Activated gamma-delta T cell (primary cell): Measurements from ENCODE around the gene LGR5.
"Not testable (repeated sequence)": the region's sequence is repeated elsewhere in the genome, so short reads cannot be mapped to it uniquely, and the experiment has no call there.

ENCODE experiments used
- DNase-seq: peaks from one replicate; lab custom pipeline; 2025; lab: John Stamatoyannopoulos, UW

Gene LGR5

GRCh38 chr12:71552728-71553501, 113.3 kb downstream of the LGR5 start:
- no peak for DNase-seq

GRCh38 chr12:71555191-71555590, 115.6 kb downstream of the LGR5 start:
- DNase-seq = no peak

- DNase-seq = not testable (repeated sequence)
Measured at GRCh38 chr12:71555789-71556188, 116.2 kb downstream of the LGR5 start.

- no peak for DNase-seq
Measured at GRCh38 chr12:71556448-71556847, 116.8 kb downstream of the LGR5 start.

- DNase-seq = no peak
Measured at GRCh38 chr12:71556875-71557274, 117.3 kb downstream of the LGR5 start.

- no peak for DNase-seq
Measured at GRCh38 chr12:71558445-71558844, 118.8 kb downstream of the LGR5 start.

GRCh38 chr12:71562676-71563595, 123.3 kb downstream of the LGR5 start:
- DNase-seq = no peak

GRCh38 chr12:71565535-71565934, 125.9 kb downstream of the LGR5 start:
- no peak for DNase-seq

- DNase-seq = no peak
Measured at GRCh38 chr12:71566655-71567054, 127.1 kb downstream of the LGR5 start.

- no peak for DNase-seq
Measured at GRCh38 chr12:71567537-71567936, 127.9 kb downstream of the LGR5 start.

GRCh38 chr12:71569885-71570284, 130.3 kb downstream of the LGR5 start:
- DNase-seq = not testable (repeated sequence)

GRCh38 chr12:71576496-71576895, 136.9 kb downstream of the LGR5 start:
- no peak for DNase-seq

GRCh38 chr12:71578694-71579258, 139.2 kb downstream of the LGR5 start:
- DNase-seq = no peak

- no peak for DNase-seq
Measured at GRCh38 chr12:71581206-71581605, 141.6 kb downstream of the LGR5 start.

GRCh38 chr12:71582925-71583324, 143.3 kb downstream of the LGR5 start:
- DNase-seq = no peak

- no peak for DNase-seq
Measured at GRCh38 chr12:71584356-71584755, 144.8 kb downstream of the LGR5 start.

GRCh38 chr12:71585218-71585617, 145.6 kb downstream of the LGR5 start:
- no peak for DNase-seq

- no peak for DNase-seq
Measured at GRCh38 chr12:71587012-71587411, 147.4 kb downstream of the LGR5 start.

GRCh38 chr12:71589478-71589881, 149.9 kb downstream of the LGR5 start:
- no peak for DNase-seq

GRCh38 chr12:71591601-71592000, 152.0 kb downstream of the LGR5 start:
- DNase-seq = no peak

- DNase-seq = no peak
Measured at GRCh38 chr12:71592841-71593240, 153.2 kb downstream of the LGR5 start.

- no peak for DNase-seq
Measured at GRCh38 chr12:71594214-71594948, 154.8 kb downstream of the LGR5 start.
